Activated naive CD4-positive, alpha-beta T cell treated with anti-CD3 and anti-CD28 coated beads for 36 hours (primary cell): Measurements from ENCODE around the gene RNF217. TPM values are rescaled to one million over a fixed set of nuclear protein-coding genes. Genes with fewer than 3 reads are reported as not detected.

ENCODE experiments used
- CTCF ChIA-PET: fragments of 350-600 bp; sonication (Branson Sonifier 250); formaldehyde crosslinking; loops from one replicate; lab custom pipeline; 2021; ENCODE audit warnings: antibody characterized with exemption; lab: Charles Lee
- DNase-seq: peaks from one replicate; pipeline ENCODE4 v3.0.0-alpha.2; 2020
- H3K27ac Mint-ChIP-seq: one replicate; pipeline ENCODE4 v1.8.0; 2021; ENCODE audit warnings: mild to moderate bottlenecking, mixed read lengths
- H3K27me3 Mint-ChIP-seq: one replicate; pipeline ENCODE4 v1.8.0; 2021; ENCODE audit warnings: low read depth, mixed read lengths
- H3K36me3 Mint-ChIP-seq: one replicate; pipeline ENCODE4 v1.8.0; 2021; ENCODE audit warnings: low read depth, mixed read lengths
- H3K4me1 Mint-ChIP-seq: one replicate; pipeline ENCODE4 v1.8.0; 2021; ENCODE audit warnings: low read depth, mixed read lengths
- H3K4me3 Mint-ChIP-seq: one replicate; pipeline ENCODE4 v1.8.0; 2021; ENCODE audit warnings: mild to moderate bottlenecking, moderate library complexity, mixed read lengths
- H3K9me3 Mint-ChIP-seq: one replicate; pipeline ENCODE4 v1.8.0; 2021; ENCODE audit warnings: mixed read lengths
- intact Hi-C: fragments of 100-400 bp; cut with micrococcal nuclease; formaldehyde crosslinking; loops from one replicate; pipeline ENCODE4 v1.15.1; 2023
- total RNA-seq, 2 experiments: library from RNA; stranded (reverse); gene quantifications; one replicate each; pipeline ENCODE4 v1.2.3, GENCODE V29; 2021

Gene RNF217
- total RNA-seq, 2 experiments from 2014 or later = 1.8 to 2.4 TPM

GRCh38 chr6:125140808-125141207 is 178.6 kb downstream of the RNF217 start:
- Mint-ChIP-seq H3K9me3 (no peaks in the 10 kb centered on the region), H3K4me3 (no peak overlapping the region), H3K36me3 (no peaks in the 10 kb centered on the region), H3K4me1 (no peaks in the 10 kb centered on the region), H3K27ac (no peak overlapping the region), H3K27me3 (peaks cover 2% of the 10 kb centered on the region)
- CTCF ChIA-PET = interaction anchor here (0.7 to 1.0 kb wide), 2 partner anchors 13 to 17 kb away, joined by 3 read pairs; partner anchors contain the start of gene TPD52L1
- no peak for DNase-seq
- intact Hi-C loops = no loop called here

Other genes starting within 250 kb of the RNF217 start
- 1 to 10 TPM; 5.6 to 5.7 TPM for gene TPD52L1, start 191.3 kb downstream of the RNF217 start, total RNA-seq